OCI-LY1 (cell line): ENCODE results near the gene MYO18A.

Source experiments
- H2AFZ ChIP-seq: fragments of 200-600 bp; sonication (generic), shearing (Covaris generic); 2 replicates; pipeline ENCODE4 v1.6.0; 2014; ENCODE audit warnings: antibody characterized with exemption, mild to moderate bottlenecking, low read length
- H3F3A ChIP-seq: fragments of 200-600 bp; sonication (generic), shearing (Covaris generic); 2 replicates; pipeline ENCODE4 v1.6.0; 2014; ENCODE audit warnings: mild to moderate bottlenecking, antibody characterized with exemption, low read length, moderate library complexity; ENCODE audit not compliant: insufficient read depth
- H3K27ac ChIP-seq: fragments of 200-600 bp; sonication (generic); 2 replicates; pipeline ENCODE4 v1.5.1; 2014; ENCODE audit warnings: low read length, mixed run types, mild to moderate bottlenecking, low read depth; ENCODE audit not compliant: poor library complexity, severe bottlenecking
- H3K27me3 ChIP-seq: fragments of 200-600 bp; sonication (generic); 2 replicates; pipeline ENCODE4 v1.6.0; 2014; ENCODE audit warnings: antibody characterized with exemption, mild to moderate bottlenecking, low read length, moderate library complexity; ENCODE audit not compliant: insufficient read depth
- H3K36me3 ChIP-seq: fragments of 200-600 bp; sonication (generic); 2 replicates; pipeline ENCODE4 v1.6.1; 2014; ENCODE audit warnings: mild to moderate bottlenecking, antibody characterized with exemption, low read length, moderate library complexity, mixed read lengths; ENCODE audit not compliant: insufficient read depth
- H3K4me1 ChIP-seq: fragments of 200-600 bp; sonication (generic); 2 replicates; pipeline ENCODE4 v1.5.1; 2014; ENCODE audit warnings: mild to moderate bottlenecking, low read length, moderate library complexity; ENCODE audit not compliant: insufficient read depth, severe bottlenecking
- H3K4me2 ChIP-seq: fragments of 200-600 bp; sonication (generic), shearing (Covaris generic); 2 replicates; pipeline ENCODE4 v1.6.1; 2014; ENCODE audit warnings: low read length
- H3K4me3 ChIP-seq: fragments of 200-600 bp; sonication (generic); 2 replicates; pipeline ENCODE4 v1.5.1; 2014; ENCODE audit warnings: low read length, low read depth, mild to moderate bottlenecking, mixed read lengths; ENCODE audit not compliant: poor library complexity, severe bottlenecking
- H3K79me2 ChIP-seq: fragments of 200-600 bp; shearing (Covaris generic); 2 replicates; pipeline ENCODE4 v1.6.1; 2016; ENCODE audit warnings: mixed run types, low read length, mixed read lengths; ENCODE audit not compliant: insufficient read depth
- H3K9ac ChIP-seq: fragments of 200-600 bp; sonication (generic), shearing (Covaris generic); 2 replicates; pipeline ENCODE4 v1.6.1; 2014; ENCODE audit warnings: mild to moderate bottlenecking, low read length, mixed read lengths
- H3K9me2 ChIP-seq: fragments of 200-600 bp; sonication (generic), shearing (Covaris generic); 2 replicates; pipeline ENCODE4 v1.6.1; 2014; ENCODE audit warnings: low read depth, mild to moderate bottlenecking, low read length, mixed read lengths
- H3K9me3 ChIP-seq: fragments of 200-600 bp; shearing (Covaris generic); 2 replicates; pipeline ENCODE4 v1.6.1; 2014; ENCODE audit warnings: low read length, mixed read lengths
- H4K20me1 ChIP-seq: fragments of 200-600 bp; sonication (generic), shearing (Covaris generic); 2 replicates; pipeline ENCODE4 v1.6.0; 2016; ENCODE audit warnings: mild to moderate bottlenecking, low read length; ENCODE audit not compliant: insufficient read depth
- CTCF ChIP-seq: fragments of 200-600 bp; sonication (generic), shearing (Covaris generic); IDR thresholded peaks from 2 replicates; pipeline ENCODE4 v1.5.1; 2017; ENCODE audit warnings: mild to moderate bottlenecking, antibody characterized with exemption, low read length, moderate library complexity, mixed read lengths
- EZH2 ChIP-seq: fragments of 200-600 bp; sonication (generic), shearing (Covaris generic); IDR thresholded peaks from 2 replicates; pipeline ENCODE4 v1.8.0; 2017; ENCODE audit warnings: borderline replicate concordance, mixed run types, mild to moderate bottlenecking, antibody characterized with exemption, low read length, moderate library complexity, mixed read lengths

Gene MYO18A

GRCh38 chr17:29037739-29038084 lies 142.5 kb downstream of the MYO18A start:
- no peak overlapping the region for H3K27ac ChIP-seq
- H3F3A ChIP-seq: no peaks in the 10 kb centered on the region
- no peak for TF ChIP-seq EZH2
- TF ChIP-seq CTCF: no peak
- H3K79me2 ChIP-seq: no peaks in the 10 kb centered on the region
- peaks cover 8% of the 10 kb centered on the region for H3K9me3 ChIP-seq
- peaks cover 6% of the 10 kb centered on the region for H3K4me1 ChIP-seq
- H3K9ac ChIP-seq: no peak overlapping the region
- no peaks in the 10 kb centered on the region for H4K20me1 ChIP-seq
- no peaks in the 10 kb centered on the region; the same call in 1 of the 2 replicates for H3K36me3 ChIP-seq
- H3K4me3 ChIP-seq: no peak overlapping the region
- H3K27me3 ChIP-seq: peaks cover 7% of the 10 kb centered on the region; the same call in 1 of the 2 replicates
- H3K4me2 ChIP-seq: no peak overlapping the region
- no peak overlapping the region for H2AFZ ChIP-seq
- no peaks in the 10 kb centered on the region for H3K9me2 ChIP-seq

DNA sequence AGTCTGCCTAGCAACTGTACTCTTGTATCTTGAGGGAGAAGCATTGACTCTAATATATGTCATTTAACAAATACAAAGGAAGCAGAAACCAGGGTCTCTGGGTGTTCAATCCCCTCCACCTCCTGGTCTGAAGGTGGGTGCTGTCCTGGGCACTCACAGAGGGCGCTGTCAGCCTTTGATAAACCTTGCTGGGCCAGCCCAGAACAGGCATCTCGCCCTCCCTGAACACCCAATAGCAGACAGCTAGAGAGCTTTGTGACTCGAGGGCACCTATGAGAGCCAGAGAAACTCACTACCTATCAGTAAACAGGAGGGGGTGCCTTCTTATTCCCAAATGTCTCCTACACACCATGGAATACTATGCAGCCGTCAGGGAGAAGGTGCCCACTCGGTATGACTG lies 143.6 kb downstream of the MYO18A start:
- H3K9ac ChIP-seq: no peak overlapping the region
- peaks cover 8% of the 10 kb centered on the region for H3K9me3 ChIP-seq
- no peaks in the 10 kb centered on the region for H3F3A ChIP-seq
- no peak overlapping the region for H3K4me2 ChIP-seq
- H3K4me1 ChIP-seq: no peaks in the 10 kb centered on the region
- no peaks in the 10 kb centered on the region for H4K20me1 ChIP-seq
- H3K27me3 ChIP-seq: peaks cover 7% of the 10 kb centered on the region; the same call in 1 of the 2 replicates
- H3K27ac ChIP-seq: no peak overlapping the region
- no peak overlapping the region for H3K4me3 ChIP-seq
- H3K36me3 ChIP-seq: no peaks in the 10 kb centered on the region; the same call in 1 of the 2 replicates
- H3K9me2 ChIP-seq: no peaks in the 10 kb centered on the region
- no peaks in the 10 kb centered on the region for H3K79me2 ChIP-seq
- TF ChIP-seq EZH2: no peak
- 0 out of 2 replicates have a peak, but pooled peaks have one; percentile 4 for TF ChIP-seq CTCF
- no peak overlapping the region for H2AFZ ChIP-seq

DNA sequence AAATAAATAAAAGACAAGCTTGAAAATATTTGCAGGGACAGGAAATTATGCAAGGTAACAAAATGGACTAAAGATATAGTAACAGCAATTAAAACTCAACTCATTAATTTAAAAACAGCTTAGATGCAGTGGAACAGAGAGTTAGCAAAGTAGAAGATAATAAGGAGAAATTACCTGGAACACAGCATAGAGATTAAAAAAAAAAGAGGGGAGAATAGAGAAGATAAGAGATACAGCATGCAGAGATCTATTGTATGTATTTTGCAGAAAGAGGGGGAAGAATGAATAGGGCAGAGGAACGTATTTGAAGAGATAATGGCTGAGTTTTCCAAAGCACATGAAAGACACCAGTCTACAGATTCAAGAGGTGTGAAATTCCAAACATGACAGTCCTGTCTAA lies 145.7 kb downstream of the MYO18A start:
- Histone ChIP-seq H3K4me3 (no peak overlapping the region), H3K9me3 (peaks cover 8% of the 10 kb centered on the region), H3K4me1 (no peaks in the 10 kb centered on the region), H3K4me2 (no peak overlapping the region), H4K20me1 (no peaks in the 10 kb centered on the region), H3K27ac (no peak overlapping the region), H3K27me3 (peaks cover 12% of the 10 kb centered on the region; the same call in 1 of the 2 replicates), H3K36me3 (no peaks in the 10 kb centered on the region; the same call in 1 of the 2 replicates), H3K79me2 (no peaks in the 10 kb centered on the region), H2AFZ (no peak overlapping the region), H3F3A (no peaks in the 10 kb centered on the region), H3K9ac (no peak overlapping the region), H3K9me2 (no peaks in the 10 kb centered on the region)
- TF ChIP-seq CTCF (no peak), EZH2 (no peak)
